Skeletal muscle tissue (tissue), 4 donors: ENCODE measurements around the gene GPR32. TPM values are rescaled to one million over a fixed set of nuclear protein-coding genes. Genes with fewer than 3 reads are reported as not detected.
"Not testable (repeated sequence)": the region's sequence is repeated elsewhere in the genome, so short reads cannot be mapped to it uniquely, and the experiment has no call there.

ENCODE experiments used
- H3K27ac ChIP-seq: one replicate; pipeline ENCODE4 v1.7.0; 2013; ENCODE audit warnings: mild to moderate bottlenecking, low read depth, low read length, inconsistent platforms
- H3K27me3 ChIP-seq, 3 donors: one replicate each; pipeline ENCODE4 v1.7.0; 2013; ENCODE audit warnings: low read length in 3 of 3; ENCODE audit not compliant: control insufficient read depth in 3 of 3, insufficient read depth in 3 of 3
- H3K36me3 ChIP-seq, 3 donors: one replicate each; pipeline ENCODE4 v1.7.0; 2013; ENCODE audit warnings: low read length in 3 of 3; ENCODE audit not compliant: control insufficient read depth in 3 of 3, insufficient read depth in 3 of 3
- H3K4me1 ChIP-seq, 3 donors: one replicate each; pipeline ENCODE4 v1.7.0; 2013; ENCODE audit warnings: low read length in 3 of 3, mild to moderate bottlenecking in 3 of 3; ENCODE audit not compliant: control insufficient read depth in 3 of 3, insufficient read depth in 3 of 3
- H3K4me3 ChIP-seq, 3 donors: one replicate each; pipeline ENCODE4 v1.7.0; 2013; ENCODE audit warnings: low read length in 3 of 3
- H3K9ac ChIP-seq, 3 donors: one replicate each; pipeline ENCODE4 v1.7.0; 2013; ENCODE audit warnings: low read length in 3 of 3, mild to moderate bottlenecking in 3 of 3, moderate library complexity in 2 of 3, low read depth in 1 of 3
- H3K9me3 ChIP-seq, 3 donors: one replicate each; pipeline ENCODE4 v1.7.0; 2013; ENCODE audit warnings: low read length in 3 of 3; ENCODE audit not compliant: control insufficient read depth in 3 of 3
- total RNA-seq: library from RNA; depleted of rRNA; stranded (reverse); fragments of >200 nt; gene quantifications from one replicate; pipeline ENCODE4 v1.2.3, GENCODE V29; 2014
- donor health status: Osteomylitis.

GPR32 gene
- total RNA-seq, 1 donor from 2014 or later: not detected

- Histone ChIP-seq H3K9ac (peak overlapping the region in 1 of 3 donors; percentile 10), H3K27me3 (peaks cover 49 to 53% (median 51%) of the 10 kb centered on the region in 3 donors), H3K9me3 (no peaks in the 10 kb centered on the region), H3K4me3 (no peak overlapping the region), H3K36me3 (no peaks in the 10 kb centered on the region), H3K4me1 (no peaks in the 10 kb centered on the region), H3K27ac (no peak overlapping the region)
Measured at GRCh38 chr19:50777830-50778303, 7.6 kb downstream of the GPR32 start.

- no peaks in the 10 kb centered on the region for H3K9me3 ChIP-seq
- H3K36me3 ChIP-seq: no peaks in the 10 kb centered on the region
- no peak overlapping the region for H3K27ac ChIP-seq
- peaks cover 51 to 55% (median 54%) of the 10 kb centered on the region in 3 donors for H3K27me3 ChIP-seq
- no peak overlapping the region for H3K4me3 ChIP-seq
- H3K4me1 ChIP-seq: peaks cover 0 to 2% (median 0%) of the 10 kb centered on the region in 3 donors
- H3K9ac ChIP-seq: no peak overlapping the region
Measured at GRCh38 chr19:50778906-50779430, 8.7 kb downstream of the GPR32 start.

DNA sequence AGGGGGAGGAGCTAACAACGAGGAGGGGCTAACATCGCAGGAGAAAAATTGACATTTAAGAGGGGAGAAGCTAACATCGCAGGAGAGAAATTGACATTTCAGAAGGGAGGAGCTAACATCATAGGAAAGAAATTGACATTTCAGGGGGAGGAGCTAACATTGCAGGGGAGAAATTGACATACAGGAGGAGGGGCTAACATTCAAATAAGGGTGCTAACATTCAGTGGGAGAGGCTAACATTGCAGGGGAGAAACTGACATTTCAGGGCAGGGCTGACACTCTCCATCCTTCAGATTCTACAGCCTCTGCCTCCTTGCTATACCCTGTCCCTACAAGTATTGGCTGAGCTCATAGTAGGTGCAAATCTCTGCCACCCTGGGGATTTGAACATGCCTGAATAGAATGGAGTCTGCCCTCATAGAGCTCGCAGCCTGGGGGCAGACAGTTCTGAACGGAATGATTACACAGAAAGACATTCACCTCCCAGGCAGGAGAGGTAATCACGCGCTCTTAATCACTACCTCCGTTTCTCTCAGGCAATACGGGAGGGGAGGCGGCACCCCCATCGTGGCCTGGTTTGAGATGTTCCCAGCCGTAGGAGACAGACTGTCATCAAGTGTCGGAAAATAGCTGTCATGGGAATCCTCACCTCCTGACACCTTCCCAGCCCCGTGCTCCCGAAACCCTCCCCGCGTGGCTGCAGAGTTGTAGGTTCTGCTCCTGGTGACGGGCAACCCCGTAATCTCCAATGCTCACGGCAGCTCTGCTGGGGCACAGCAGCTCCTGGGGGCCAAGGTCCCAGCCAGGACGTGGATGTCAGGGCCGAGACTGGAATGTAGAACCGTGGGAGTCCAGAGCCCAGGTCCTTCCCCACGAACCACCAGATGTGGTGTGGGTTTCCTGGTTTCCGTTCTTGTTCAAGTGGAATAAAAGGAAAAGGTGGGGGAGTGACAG is 9.5 kb downstream of the GPR32 start:
- no peak overlapping the region for H3K27ac ChIP-seq
- no peaks in the 10 kb centered on the region for H3K9me3 ChIP-seq
- peaks cover 0 to 2% (median 0%) of the 10 kb centered on the region in 3 donors for H3K4me1 ChIP-seq
- H3K4me3 ChIP-seq: no peak overlapping the region
- peaks cover 50 to 55% (median 54%) of the 10 kb centered on the region in 3 donors for H3K27me3 ChIP-seq
- H3K36me3 ChIP-seq: no peaks in the 10 kb centered on the region
- no peak overlapping the region for H3K9ac ChIP-seq

GRCh38 chr19:50780753-50781435 is 10.6 kb downstream of the GPR32 start:
- peaks cover 45 to 55% (median 51%) of the 10 kb centered on the region in 3 donors for H3K27me3 ChIP-seq
- no peaks in the 10 kb centered on the region for H3K36me3 ChIP-seq
- no peaks in the 10 kb centered on the region for H3K9me3 ChIP-seq
- peaks cover 0 to 2% (median 0%) of the 10 kb centered on the region in 3 donors for H3K4me1 ChIP-seq
- H3K27ac ChIP-seq: no peak overlapping the region
- no peak overlapping the region for H3K9ac ChIP-seq
- H3K4me3 ChIP-seq: no peak overlapping the region

DNA sequence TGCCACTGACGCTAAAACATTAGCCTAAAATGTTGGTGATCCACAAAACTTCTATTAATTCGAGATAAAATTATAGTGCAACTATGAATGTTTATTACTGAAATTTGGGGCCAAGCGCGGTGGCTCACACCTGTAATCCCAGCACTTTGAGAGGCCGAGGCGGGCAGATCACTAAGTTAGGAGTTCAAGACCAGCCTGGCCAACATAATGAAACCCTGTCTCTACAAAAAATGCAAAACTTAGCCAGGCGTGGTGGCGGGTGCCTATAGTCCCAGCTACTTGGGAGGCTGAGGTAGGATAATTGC is 13.5 kb downstream of the GPR32 start:
- peaks cover 26 to 36% (median 35%) of the 10 kb centered on the region in 3 donors for H3K27me3 ChIP-seq

DNA sequence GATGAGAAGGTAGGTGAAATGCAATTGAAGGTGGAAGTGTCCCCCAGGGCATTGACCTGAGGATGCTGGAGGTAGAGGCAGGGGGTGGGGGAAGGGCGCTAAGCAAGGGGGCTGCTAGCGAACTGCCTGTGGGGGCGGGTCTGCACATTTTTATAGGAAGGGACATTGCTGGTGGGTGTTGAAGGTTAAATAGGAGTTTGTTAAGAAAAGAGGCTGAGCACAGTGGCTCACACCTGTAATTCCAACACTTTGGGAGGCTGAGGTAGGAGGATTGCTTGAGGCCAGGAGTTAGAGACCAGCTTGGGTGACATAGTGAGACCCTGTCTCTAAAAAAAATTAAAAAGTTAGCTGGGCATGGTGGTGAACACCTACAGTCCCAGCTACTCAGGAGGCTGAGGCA is 14.4 kb downstream of the GPR32 start:
- Histone ChIP-seq H3K27me3 (peaks cover 17 to 26% (median 26%) of the 10 kb centered on the region in 3 donors), H3K9ac (no peak overlapping the region), H3K4me1 (peaks cover 0 to 2% (median 0%) of the 10 kb centered on the region in 3 donors), H3K4me3 (no peak overlapping the region), H3K9me3 (no peaks in the 10 kb centered on the region), H3K27ac (no peak overlapping the region), H3K36me3 (no peaks in the 10 kb centered on the region)

More for the DNA sequence above, 13.5 kb downstream of the GPR32 start:
- H3K27ac ChIP-seq, H3K9me3 ChIP-seq, H3K36me3 ChIP-seq, H3K4me1 ChIP-seq, H3K9ac ChIP-seq, H3K4me3 ChIP-seq: not testable (repeated sequence)

DNA sequence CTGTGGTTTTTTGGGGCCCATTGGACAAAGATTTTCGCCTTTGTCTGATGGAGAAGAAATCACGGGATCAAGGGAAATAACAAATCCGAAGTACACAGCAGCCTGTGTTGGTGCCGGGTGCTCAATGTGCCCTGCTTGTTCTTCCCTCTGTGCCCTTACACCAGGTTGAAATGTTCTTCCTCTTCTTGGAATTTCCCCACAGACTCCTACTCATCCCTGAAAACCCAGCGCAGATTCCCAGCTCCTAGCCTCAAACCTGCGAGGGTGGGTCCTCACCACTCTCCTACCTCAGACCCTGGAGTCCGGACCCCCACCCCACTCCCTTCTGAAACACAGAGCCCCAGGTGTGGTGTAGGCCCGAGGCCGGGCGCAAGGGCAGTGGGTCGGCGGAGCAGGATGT is 15.1 kb downstream of the GPR32 start:
- Histone ChIP-seq H3K9ac (no peak overlapping the region), H3K36me3 (no peaks in the 10 kb centered on the region), H3K4me3 (no peak overlapping the region), H3K27me3 (peaks cover 14 to 24% (median 20%) of the 10 kb centered on the region in 3 donors), H3K9me3 (no peaks in the 10 kb centered on the region), H3K4me1 (peaks cover 0 to 2% (median 0%) of the 10 kb centered on the region in 3 donors), H3K27ac (no peak overlapping the region)

- Histone ChIP-seq H3K4me1 (no peaks in the 10 kb centered on the region), H3K27ac (no peak within 1 kb of the TSS), H3K27me3 (peaks cover 0 to 4% (median 2%) of the 10 kb centered on the region in 3 donors), H3K9me3 (no peaks in the 10 kb centered on the region), H3K36me3 (peaks cover 0 to 3% (median 3%) of the 10 kb centered on the region in 3 donors), H3K9ac (no peak within 1 kb of the TSS), H3K4me3 (no peak within 1 kb of the TSS)
Measured at GRCh38 chr19:50790396-50790795, 20.1 kb downstream of the GPR32 start, which contains the start of gene ACP4. Gene ACP4, plus strand, starts transcription at chr19:50790415. Its CDS starts 0 bp downstream, at chr19:50790415.

GRCh38 chr19:50790922-50791467 is 20.7 kb downstream of the GPR32 start:
- no peaks in the 10 kb centered on the region for H3K4me1 ChIP-seq
- H3K9ac ChIP-seq: no peak overlapping the region
- peaks cover 0 to 4% (median 2%) of the 10 kb centered on the region in 3 donors for H3K27me3 ChIP-seq
- H3K36me3 ChIP-seq: peaks cover 0 to 9% (median 6%) of the 10 kb centered on the region in 3 donors
- H3K4me3 ChIP-seq: no peak overlapping the region
- H3K27ac ChIP-seq: no peak overlapping the region
- H3K9me3 ChIP-seq: no peaks in the 10 kb centered on the region
